Measurements from ENCODE around the gene KSR2. TPM values are rescaled to one million over a fixed set of nuclear protein-coding genes. Genes with fewer than 3 reads are reported as not detected.

The KSR2 gene
- 0.49 to 0.64 TPM (median 0.57 TPM) in 5 replicates for total RNA-seq (2022; extraction: Qiagen RNA extraction)

DNA sequence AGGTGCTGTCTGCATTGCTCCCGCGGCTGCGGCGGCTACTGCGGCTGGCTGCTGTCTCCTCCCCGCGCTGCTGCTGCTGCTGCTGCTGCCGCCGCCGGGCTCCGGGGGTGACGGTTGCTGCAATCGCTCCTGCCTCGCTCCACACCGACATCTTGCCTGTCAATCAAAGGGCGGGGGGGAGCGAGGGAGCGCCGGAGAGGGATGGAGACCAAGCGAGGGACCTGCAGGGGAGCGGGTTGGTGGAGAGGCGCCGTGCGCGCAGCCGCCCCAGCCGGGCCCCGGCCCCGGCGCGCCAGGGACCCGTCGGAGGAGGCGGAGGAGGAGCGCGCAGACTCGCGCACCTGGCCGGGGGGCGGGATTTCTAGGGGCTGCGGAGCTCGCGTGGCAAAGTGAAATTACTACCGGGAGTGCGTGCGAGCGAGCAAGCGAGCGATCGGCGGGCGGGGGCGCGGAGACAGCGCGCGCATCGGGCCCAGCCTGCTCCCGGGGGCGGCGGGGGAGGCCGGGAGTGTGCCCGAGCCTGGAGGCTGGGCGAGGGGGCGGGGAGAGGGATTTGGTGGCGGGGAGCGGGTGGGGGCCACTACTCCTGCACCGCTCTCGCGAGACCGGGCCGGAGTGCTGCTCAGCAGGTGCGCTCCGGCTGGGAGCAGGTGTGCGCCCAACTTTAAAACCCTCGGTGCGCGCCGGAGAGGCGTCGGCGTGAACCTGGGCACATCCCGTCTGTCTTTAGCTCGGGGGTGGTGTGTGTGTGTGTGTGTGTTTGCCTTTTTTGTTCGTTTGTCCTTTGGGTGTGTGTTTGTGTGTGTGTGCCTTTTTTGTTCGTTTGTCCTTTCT, at the start of gene KSR2:
Gene KSR2 (minus strand): TSS at position 165 of the 834 bp plus-strand sequence. CDS start 735 bp downstream, outside the sequence.

DNA sequence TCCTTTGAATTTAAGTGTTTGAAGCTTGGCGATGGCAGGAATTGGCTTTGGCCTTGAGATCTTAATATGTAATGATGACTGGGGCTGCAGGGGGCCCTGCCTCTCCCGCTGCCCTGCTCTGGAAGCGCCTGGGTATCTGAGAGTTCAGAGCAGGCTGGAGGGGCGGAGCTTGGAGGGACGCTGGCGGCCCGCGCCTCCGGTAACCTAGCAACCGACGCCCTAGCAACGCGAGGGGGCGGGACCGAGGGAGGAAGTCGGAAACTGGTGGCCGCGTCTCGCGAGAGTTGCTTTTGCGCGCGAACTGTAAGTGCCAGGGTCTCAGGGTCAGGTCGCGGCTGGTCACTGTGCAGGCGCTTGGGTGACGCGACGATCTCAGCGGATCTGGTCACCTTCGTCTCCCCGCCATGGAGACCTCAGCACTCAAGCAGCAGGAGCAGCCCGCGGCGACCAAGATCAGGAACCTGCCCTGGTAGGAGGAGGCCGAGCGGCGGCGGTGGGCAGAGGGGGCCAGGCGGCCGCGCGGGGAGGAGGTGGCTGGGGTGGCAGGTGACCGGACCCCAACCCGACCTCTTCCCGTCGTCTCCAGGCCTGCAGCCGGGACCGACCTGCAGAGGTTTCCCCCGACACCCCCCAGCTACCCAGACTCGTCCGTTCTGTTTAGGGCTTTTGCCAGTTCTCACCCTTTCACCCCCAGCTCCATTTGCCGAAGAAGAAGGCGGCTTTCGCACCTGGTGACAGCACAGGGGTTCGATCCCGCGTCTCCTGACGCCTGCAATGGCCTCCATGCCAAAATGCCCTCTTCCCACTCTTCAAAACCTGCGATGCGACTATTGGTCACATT, 47.9 kb upstream of the KSR2 start, which contains the start of gene RFC5:
Gene RFC5 (plus strand): TSS at position 280 of the 841 bp plus-strand sequence. CDS start 125 bp downstream, at position 405.

Other genes starting within 250 kb of the KSR2 start
- gene RFC5, start 47.7 kb upstream of the KSR2 start, total RNA-seq (2022; extraction: Qiagen RNA extraction): 36.8 to 43.4 TPM (median 38.0 TPM) in 5 replicates
- 64.2 to 67.7 TPM (median 65.8 TPM) in 5 replicates for gene WSB2, start 92.2 kb upstream of the KSR2 start, total RNA-seq (2022; extraction: Qiagen RNA extraction)
- 15.7 to 18.1 TPM (median 17.8 TPM) in 5 replicates for gene VSIG10, start 135.0 kb upstream of the KSR2 start, total RNA-seq (2022; extraction: Qiagen RNA extraction)
- 231 to 292 TPM (median 283 TPM) in 5 replicates for gene PEBP1, start 167.1 kb upstream of the KSR2 start, total RNA-seq (2022; extraction: Qiagen RNA extraction)